K562 (cell line): ENCODE results near the gene CCL4. TPM values are rescaled to one million over a fixed set of nuclear protein-coding genes. Genes with fewer than 3 reads are reported as not detected.

ENCODE experiments used
- SIN3A ChIP-seq, 2 experiments: fragments of 150-350 bp in 1 of 2; IDR thresholded peaks; 2 replicates each; pipeline ENCODE4 v1.6.1; 2011 to 2016; ENCODE audit warnings: borderline replicate concordance in 2 of 2, low read depth in 2 of 2, low read length in 2 of 2, mild to moderate bottlenecking in 2 of 2, moderate library complexity in 2 of 2; ENCODE audit not compliant: control insufficient read depth in 1 of 2
- ZNF282 ChIP-seq: sonication (generic); formaldehyde crosslinking; IDR thresholded peaks from 2 replicates; pipeline ENCODE4 v1.8.1; 2023; ENCODE audit warnings: missing genetic modification reagents
- polyA plus RNA-seq, 8 experiments: library from polyadenylated mRNA; depleted of rRNA in 4 of 8; stranded (reverse) in 5 of 8; unstranded in 3 of 8; fragments of >200 nt; fragmentation: Nextera tagmentation in 2 of 8; fragmentation: Illumina TruSeq in 1 of 8; extraction: Ambion mirVana in 2 of 8; extraction: Trizol in 1 of 8; gene quantifications; 2 replicates each; pipeline versions ENCODE4 v1.2.1 to v1.2.3, GENCODE V29; 2011 to 2014; ENCODE audit warnings: inconsistent platforms in 1 of 8, missing spikeins in 1 of 8
- small RNA-seq: library from RNA; depleted of rRNA; stranded (forward); fragments of <200 nt; gene quantifications from one replicate; pipeline ENCODE3, GENCODE V24; 2014
- total RNA-seq, 7 experiments: library from RNA; depleted of rRNA in 6 of 7; stranded (reverse); fragments of >200 nt in 6 of 7; fragmentation: Illumina TruSeq in 2 of 7; extraction: Trizol in 2 of 7; gene quantifications; 2 replicates each; pipeline versions ENCODE4 v1.2.1 to v1.2.3, GENCODE V29; 2011 to 2021; ENCODE audit warnings: low replicate concordance in 1 of 7

Gene CCL4
- total and polyA plus RNA-seq, 9 of the 15 experiments (the other 6 are each of a cell fraction or from before 2014, with no cell fraction given) = 0.91 TPM; not detected in 8

GRCh38 chr17:36153895-36154610 is 50.4 kb downstream of the CCL4 start (continued):
- TF ChIP-seq SIN3A (IDR thresholded peaks at IDR 0.05; ENCODE audit: borderline replicate concordance in 2 of 2, control insufficient read depth in 1 of 2, low read depth in 2 of 2, low read length in 2 of 2) = no peak
- no peak for TF ChIP-seq ZNF282 (CRISPR knock-in tag)
- TF ChIP-seq, all 486 proteins: peak for 0

Small RNAs within 50 kb of the gene (small RNA-seq; reads per million reads assigned to genes)
- not detected for gene RN7SL301P

Other genes starting within 250 kb of the CCL4 start
Only the 7 nearest of the 15 such genes appear.
- gene CCL15, start 102.3 kb upstream of the CCL4 start, total RNA-seq (2014; rRNA removed) = not detected in 2 replicates
- gene CCL15, start 102.3 kb upstream of the CCL4 start, total RNA-seq (2014; rRNA removed; fragmentation: Illumina TruSeq; extraction: Trizol) = not detected in 2 replicates
- gene CCL15, start 102.3 kb upstream of the CCL4 start, total RNA-seq (2015; rRNA removed; fragmentation: Illumina TruSeq; extraction: Trizol) = not detected in 2 replicates
- gene CCL15, start 102.3 kb upstream of the CCL4 start, total RNA-seq (2021) = not detected in 2 replicates
- gene CCL15, start 102.3 kb upstream of the CCL4 start, polyA plus RNA-seq (2011; rRNA removed) = not detected in 2 replicates
- gene CCL15, start 102.3 kb upstream of the CCL4 start, polyA plus RNA-seq (2014; fragmentation: Illumina TruSeq; extraction: Trizol) = not detected in 2 replicates
- not detected for gene CCL15, start 102.3 kb upstream of the CCL4 start, polyA plus RNA-seq (2014; fragmentation: Nextera tagmentation; extraction: Ambion mirVana)
- not detected in 2 replicates for gene CCL15, start 102.3 kb upstream of the CCL4 start, polyA plus RNA-seq (2014; rRNA removed)
- gene CCL23, start 85.9 kb upstream of the CCL4 start, total RNA-seq (2014; rRNA removed) = not detected in 2 replicates
- not detected in 2 replicates for gene CCL23, start 85.9 kb upstream of the CCL4 start, total RNA-seq (2014; rRNA removed; fragmentation: Illumina TruSeq; extraction: Trizol)
- gene CCL23, start 85.9 kb upstream of the CCL4 start, total RNA-seq (2015; rRNA removed; fragmentation: Illumina TruSeq; extraction: Trizol) = not detected in 2 replicates
- gene CCL23, start 85.9 kb upstream of the CCL4 start, total RNA-seq (2021) = not detected in 2 replicates
- gene CCL23, start 85.9 kb upstream of the CCL4 start, polyA plus RNA-seq (2011; rRNA removed) = not detected in 2 replicates
- gene CCL23, start 85.9 kb upstream of the CCL4 start, polyA plus RNA-seq (2014; fragmentation: Illumina TruSeq; extraction: Trizol) = not detected in 2 replicates
- gene CCL23, start 85.9 kb upstream of the CCL4 start, polyA plus RNA-seq (2014; fragmentation: Nextera tagmentation; extraction: Ambion mirVana) = not detected
- gene CCL23, start 85.9 kb upstream of the CCL4 start, polyA plus RNA-seq (2014; rRNA removed) = not detected in 2 replicates
- gene CCL18, start 39.6 kb upstream of the CCL4 start, total RNA-seq (2014; rRNA removed) = not detected in 2 replicates
- gene CCL18, start 39.6 kb upstream of the CCL4 start, total RNA-seq (2014; rRNA removed; fragmentation: Illumina TruSeq; extraction: Trizol) = not detected in 2 replicates
- not detected in 2 replicates for gene CCL18, start 39.6 kb upstream of the CCL4 start, total RNA-seq (2015; rRNA removed; fragmentation: Illumina TruSeq; extraction: Trizol)
- gene CCL18, start 39.6 kb upstream of the CCL4 start, total RNA-seq (2021) = not detected in 2 replicates
- gene CCL18, start 39.6 kb upstream of the CCL4 start, polyA plus RNA-seq (2011; rRNA removed) = not detected in 2 replicates
- not detected in 2 replicates for gene CCL18, start 39.6 kb upstream of the CCL4 start, polyA plus RNA-seq (2014; fragmentation: Illumina TruSeq; extraction: Trizol)
- gene CCL18, start 39.6 kb upstream of the CCL4 start, polyA plus RNA-seq (2014; fragmentation: Nextera tagmentation; extraction: Ambion mirVana) = not detected
- gene CCL18, start 39.6 kb upstream of the CCL4 start, polyA plus RNA-seq (2014; rRNA removed) = not detected in 2 replicates
- not detected in 2 replicates for gene CCL3, start 13.7 kb upstream of the CCL4 start, total RNA-seq (2014; rRNA removed)
- gene CCL3, start 13.7 kb upstream of the CCL4 start, total RNA-seq (2014; rRNA removed; fragmentation: Illumina TruSeq; extraction: Trizol) = not detected in 2 replicates
- gene CCL3, start 13.7 kb upstream of the CCL4 start, total RNA-seq (2015; rRNA removed; fragmentation: Illumina TruSeq; extraction: Trizol) = not detected in 2 replicates
- gene CCL3, start 13.7 kb upstream of the CCL4 start, total RNA-seq (2021) = 0.58 and 0.63 TPM in 2 replicates
- not detected in 2 replicates for gene CCL3, start 13.7 kb upstream of the CCL4 start, polyA plus RNA-seq (2011; rRNA removed)
- not detected in 2 replicates for gene CCL3, start 13.7 kb upstream of the CCL4 start, polyA plus RNA-seq (2014; fragmentation: Illumina TruSeq; extraction: Trizol)
- not detected for gene CCL3, start 13.7 kb upstream of the CCL4 start, polyA plus RNA-seq (2014; fragmentation: Nextera tagmentation; extraction: Ambion mirVana)
- gene CCL3, start 13.7 kb upstream of the CCL4 start, polyA plus RNA-seq (2014; rRNA removed) = not detected in 2 replicates
- gene TBC1D3B, start 72.8 kb downstream of the CCL4 start, total RNA-seq (2014; rRNA removed) = not detected in 2 replicates
- gene TBC1D3B, start 72.8 kb downstream of the CCL4 start, total RNA-seq (2014; rRNA removed; fragmentation: Illumina TruSeq; extraction: Trizol) = not detected in 2 replicates
- gene TBC1D3B, start 72.8 kb downstream of the CCL4 start, total RNA-seq (2015; rRNA removed; fragmentation: Illumina TruSeq; extraction: Trizol) = 0.29 and 0.83 TPM in 2 replicates
- 0.51 and 0.60 TPM in 2 replicates for gene TBC1D3B, start 72.8 kb downstream of the CCL4 start, total RNA-seq (2021)
- not detected in 2 replicates for gene TBC1D3B, start 72.8 kb downstream of the CCL4 start, polyA plus RNA-seq (2011; rRNA removed)
- gene TBC1D3B, start 72.8 kb downstream of the CCL4 start, polyA plus RNA-seq (2014; fragmentation: Illumina TruSeq; extraction: Trizol) = not detected in 2 replicates
- gene TBC1D3B, start 72.8 kb downstream of the CCL4 start, polyA plus RNA-seq (2014; fragmentation: Nextera tagmentation; extraction: Ambion mirVana) = not detected
- gene TBC1D3B, start 72.8 kb downstream of the CCL4 start, polyA plus RNA-seq (2014; rRNA removed) = not detected in 2 replicates
- gene CCL3L1, start 92.9 kb downstream of the CCL4 start, total RNA-seq (2014; rRNA removed) = not detected in 2 replicates
- gene CCL3L1, start 92.9 kb downstream of the CCL4 start, total RNA-seq (2014; rRNA removed; fragmentation: Illumina TruSeq; extraction: Trizol) = not detected in 2 replicates
- 0.18 TPM in 1 of 2 replicates, not detected in the other for gene CCL3L1, start 92.9 kb downstream of the CCL4 start, total RNA-seq (2015; rRNA removed; fragmentation: Illumina TruSeq; extraction: Trizol)
- gene CCL3L1, start 92.9 kb downstream of the CCL4 start, total RNA-seq (2021) = 0.25 and 0.31 TPM in 2 replicates
- gene CCL3L1, start 92.9 kb downstream of the CCL4 start, polyA plus RNA-seq (2011; rRNA removed) = not detected in 2 replicates
- not detected in 2 replicates for gene CCL3L1, start 92.9 kb downstream of the CCL4 start, polyA plus RNA-seq (2014; fragmentation: Illumina TruSeq; extraction: Trizol)
- gene CCL3L1, start 92.9 kb downstream of the CCL4 start, polyA plus RNA-seq (2014; fragmentation: Nextera tagmentation; extraction: Ambion mirVana) = under 1 TPM in 1 of 2 experiments, not detected in 1; 0.10 TPM
- gene CCL3L1, start 92.9 kb downstream of the CCL4 start, polyA plus RNA-seq (2014; rRNA removed) = not detected in 2 replicates
- not detected in 2 replicates for gene CCL4L2, start 107.2 kb downstream of the CCL4 start, total RNA-seq (2014; rRNA removed)
- gene CCL4L2, start 107.2 kb downstream of the CCL4 start, total RNA-seq (2014; rRNA removed; fragmentation: Illumina TruSeq; extraction: Trizol) = not detected in 2 replicates
- not detected in 2 replicates for gene CCL4L2, start 107.2 kb downstream of the CCL4 start, total RNA-seq (2015; rRNA removed; fragmentation: Illumina TruSeq; extraction: Trizol)
- 0.38 and 0.42 TPM in 2 replicates for gene CCL4L2, start 107.2 kb downstream of the CCL4 start, total RNA-seq (2021)
- gene CCL4L2, start 107.2 kb downstream of the CCL4 start, polyA plus RNA-seq (2011; rRNA removed) = not detected in 2 replicates
- not detected in 2 replicates for gene CCL4L2, start 107.2 kb downstream of the CCL4 start, polyA plus RNA-seq (2014; fragmentation: Illumina TruSeq; extraction: Trizol)
- gene CCL4L2, start 107.2 kb downstream of the CCL4 start, polyA plus RNA-seq (2014; fragmentation: Nextera tagmentation; extraction: Ambion mirVana) = under 1 TPM; 0.11 to 0.51 TPM
- gene CCL4L2, start 107.2 kb downstream of the CCL4 start, polyA plus RNA-seq (2014; rRNA removed) = 0.51 TPM in 1 of 2 replicates, not detected in the other